ENCODE data around the gene GLIPR1L2.

GRCh38 chr12:75407683-75408082, 16.8 kb downstream of the GLIPR1L2 start:
- TF ChIP-seq CTCF (conservative IDR thresholded peaks at IDR 0.05; ENCODE audit: low read depth in 2 of 2) (no peak), POLR2AphosphoS5 (IDR thresholded peaks at IDR 0.05; ENCODE audit: low read depth) (no peak), EZH2phosphoT487 (IDR thresholded peaks at IDR 0.05; ENCODE audit: unreplicated experiment) (no peak), EZH2 (IDR thresholded peaks at IDR 0.05; ENCODE audit: low read depth, unreplicated experiment) (no peak), JUNB (IDR thresholded peaks at IDR 0.05; ENCODE audit: unreplicated experiment) (no peak), CREB1 (CRISPR knock-in tag; IDR thresholded peaks at IDR 0.05; ENCODE audit: low read depth) (no peak), REST (IDR thresholded peaks at IDR 0.05; ENCODE audit: unreplicated experiment) (no peak), NANOG (IDR thresholded peaks at IDR 0.05; ENCODE audit: borderline replicate concordance) (no peak), ZNF114 (CRISPR knock-in tag; IDR thresholded peaks at IDR 0.05) (no peak), ZNF331 (CRISPR knock-in tag; IDR thresholded peaks at IDR 0.05; ENCODE audit: low read depth) (no peak)

Measured in GM23338 (cell line).